ENCODE data around the gene SPSB1. TPM values are rescaled to one million over a fixed set of nuclear protein-coding genes. Genes with fewer than 3 reads are reported as not detected.

Gene SPSB1
- total and polyA plus RNA-seq, 2 experiments from 2014 or later, result 4.6 to 5.4 TPM

DNA sequence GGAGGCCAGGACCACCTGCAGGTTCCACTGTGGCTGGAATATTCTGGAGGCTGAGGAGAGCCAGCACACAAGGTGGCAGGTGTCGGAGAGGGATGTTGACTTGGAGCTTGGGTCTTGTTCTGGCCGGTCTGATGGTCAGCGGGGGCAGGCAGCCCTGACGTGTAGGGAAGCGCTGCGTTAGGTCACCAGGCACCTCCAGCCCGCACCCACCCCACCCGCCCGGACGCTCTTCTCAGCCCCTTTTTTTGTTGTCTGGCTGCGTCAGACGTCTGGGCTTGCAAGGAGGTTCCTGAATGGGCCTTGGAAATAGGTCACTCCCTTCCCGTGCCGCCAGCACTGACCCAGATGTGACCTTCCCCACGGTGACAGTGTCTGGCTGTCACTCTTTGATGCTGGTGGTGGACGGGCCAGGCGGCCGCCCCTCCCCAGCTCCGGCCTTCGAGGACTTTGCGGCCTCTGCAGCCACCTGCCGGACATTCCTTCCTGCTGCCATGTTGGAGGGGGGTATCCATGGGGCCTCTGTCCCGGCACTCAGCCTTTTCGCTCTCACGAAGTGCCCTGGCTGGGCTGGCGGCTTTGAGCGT, 30.1 kb downstream of the SPSB1 start:
- TF ChIP-seq, protein P1, sequence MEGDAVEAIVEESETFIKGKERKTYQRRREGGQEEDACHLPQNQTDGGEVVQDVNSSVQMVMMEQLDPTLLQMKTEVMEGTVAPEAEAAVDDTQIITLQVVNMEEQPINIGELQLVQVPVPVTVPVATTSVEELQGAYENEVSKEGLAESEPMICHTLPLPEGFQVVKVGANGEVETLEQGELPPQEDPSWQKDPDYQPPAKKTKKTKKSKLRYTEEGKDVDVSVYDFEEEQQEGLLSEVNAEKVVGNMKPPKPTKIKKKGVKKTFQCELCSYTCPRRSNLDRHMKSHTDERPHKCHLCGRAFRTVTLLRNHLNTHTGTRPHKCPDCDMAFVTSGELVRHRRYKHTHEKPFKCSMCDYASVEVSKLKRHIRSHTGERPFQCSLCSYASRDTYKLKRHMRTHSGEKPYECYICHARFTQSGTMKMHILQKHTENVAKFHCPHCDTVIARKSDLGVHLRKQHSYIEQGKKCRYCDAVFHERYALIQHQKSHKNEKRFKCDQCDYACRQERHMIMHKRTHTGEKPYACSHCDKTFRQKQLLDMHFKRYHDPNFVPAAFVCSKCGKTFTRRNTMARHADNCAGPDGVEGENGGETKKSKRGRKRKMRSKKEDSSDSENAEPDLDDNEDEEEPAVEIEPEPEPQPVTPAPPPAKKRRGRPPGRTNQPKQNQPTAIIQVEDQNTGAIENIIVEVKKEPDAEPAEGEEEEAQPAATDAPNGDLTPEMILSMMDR (IDR thresholded peaks at IDR 0.05; ENCODE audit: low read depth, low read length), result no peak
- DNase-seq (ENCODE audit: low read depth in 1 of 2, low spot score in 1 of 2), result peak in 1 of 2 donors; percentile 45
- H3K4me1 ChIP-seq (ENCODE audit: low read depth), result peaks cover 25% of the 10 kb centered on the region
- H3K9me3 ChIP-seq (ENCODE audit: low read depth), result no peaks in the 10 kb centered on the region
- no peak overlapping the region for H3K27ac ChIP-seq
- no peak overlapping the region for H3K4me3 ChIP-seq
- H3K36me3 ChIP-seq, result no peaks in the 10 kb centered on the region
- no peaks in the 10 kb centered on the region for H3K27me3 ChIP-seq

DNA sequence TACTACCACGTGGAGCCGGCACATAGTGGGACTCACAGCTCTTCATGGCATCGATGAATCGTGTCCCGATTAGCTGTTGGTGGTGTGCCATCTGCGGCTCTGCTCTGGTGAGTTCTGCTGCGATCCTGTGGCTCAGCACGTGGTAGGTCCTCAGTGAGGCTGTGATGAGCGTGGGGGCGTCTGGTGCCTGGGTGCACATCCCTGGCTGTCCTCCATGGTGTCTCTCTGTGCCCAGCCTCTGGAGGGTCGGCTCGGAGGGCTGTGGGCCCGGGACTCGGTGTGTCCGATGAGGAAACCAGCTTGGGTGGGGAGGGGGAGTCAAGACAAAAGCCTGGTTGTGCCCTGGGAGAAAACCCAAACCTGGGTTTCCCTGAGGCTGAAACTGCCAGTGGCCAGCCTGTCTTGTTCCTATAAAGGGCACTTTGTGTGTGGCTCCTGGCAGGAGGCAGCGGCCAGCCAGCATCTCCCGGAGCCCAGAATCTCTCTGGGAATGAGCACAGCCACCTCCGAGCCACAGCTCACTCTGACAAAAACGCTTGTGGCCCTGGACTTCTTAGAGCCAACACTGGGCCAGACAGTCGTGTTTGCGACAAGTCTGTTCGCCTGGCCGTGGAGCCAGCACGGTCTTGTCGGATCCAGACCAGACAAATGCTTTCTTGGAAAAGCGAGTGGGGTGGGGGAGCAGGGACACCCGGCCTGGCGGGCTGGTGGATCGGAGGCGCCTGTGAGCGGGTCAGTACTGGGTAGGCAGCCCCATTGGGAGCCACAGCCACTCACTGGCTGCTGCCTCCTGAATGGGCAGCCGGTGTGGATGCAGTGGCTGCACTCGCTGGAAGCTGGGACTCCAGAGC, 31.8 kb downstream of the SPSB1 start:
- H3K4me3 ChIP-seq, result no peak overlapping the region
- TF ChIP-seq, protein P1 (IDR thresholded peaks at IDR 0.05; ENCODE audit: low read depth, low read length), result no peak
- no peaks in the 10 kb centered on the region for H3K36me3 ChIP-seq
- no peak for DNase-seq (ENCODE audit: low read depth in 1 of 2, low spot score in 1 of 2)
- H3K9me3 ChIP-seq (ENCODE audit: low read depth), result no peaks in the 10 kb centered on the region
- no peaks in the 10 kb centered on the region for H3K27me3 ChIP-seq
- peaks cover 25% of the 10 kb centered on the region for H3K4me1 ChIP-seq (ENCODE audit: low read depth)
- no peak overlapping the region for H3K27ac ChIP-seq

DNA sequence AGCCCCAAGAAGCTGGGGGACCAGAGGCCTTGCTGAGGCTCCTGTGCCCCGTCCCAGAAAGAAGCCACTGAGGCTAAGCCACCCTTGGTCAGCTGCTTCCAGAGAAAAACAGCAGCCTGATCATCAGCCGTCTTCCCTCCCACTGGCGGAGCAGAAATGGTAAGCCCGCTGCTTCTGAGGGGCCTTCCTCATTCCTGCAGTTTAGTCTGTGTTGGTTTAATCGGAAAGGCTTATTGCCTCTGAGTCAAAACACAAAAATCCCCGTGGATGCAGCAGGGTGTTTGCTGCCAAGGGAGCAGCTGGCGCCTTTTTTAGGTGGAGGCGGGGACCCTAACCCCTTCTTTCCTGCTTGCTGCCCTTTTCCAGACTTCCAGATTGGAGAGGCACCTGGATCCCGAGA, 33.9 kb downstream of the SPSB1 start:
- peak in 1 of 2 donors; percentile 60 for DNase-seq (ENCODE audit: low read depth in 1 of 2, low spot score in 1 of 2)
- Histone ChIP-seq H3K27ac (no peak overlapping the region), H3K4me3 (no peak overlapping the region), H3K9me3 (ENCODE audit: low read depth) (no peaks in the 10 kb centered on the region), H3K36me3 (no peaks in the 10 kb centered on the region), H3K4me1 (ENCODE audit: low read depth) (peaks cover 11% of the 10 kb centered on the region), H3K27me3 (no peaks in the 10 kb centered on the region)
- TF ChIP-seq, protein P1 (IDR thresholded peaks at IDR 0.05; ENCODE audit: low read depth, low read length), result no peak

DNA sequence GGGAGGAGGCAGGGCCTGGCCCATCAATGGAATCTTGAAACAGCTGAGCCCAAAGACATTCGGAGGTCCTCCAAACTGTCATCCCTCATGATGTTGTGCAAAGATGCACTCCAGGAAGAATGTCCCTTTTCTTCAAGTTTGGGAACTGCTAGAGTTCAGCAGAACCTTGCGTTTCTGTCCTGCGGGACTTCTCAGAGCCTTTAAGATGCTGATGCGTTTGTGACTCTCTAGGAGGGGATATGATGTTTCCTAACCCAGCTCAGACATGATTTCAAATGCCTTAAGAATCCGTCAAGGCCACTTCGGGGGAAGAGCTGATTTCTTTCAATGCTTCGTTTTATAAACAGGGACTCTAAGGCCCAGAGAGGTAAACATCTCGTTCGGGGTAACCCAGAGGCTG, 35.5 kb downstream of the SPSB1 start:
- TF ChIP-seq, protein P1 (IDR thresholded peaks at IDR 0.05; ENCODE audit: low read depth, low read length), result no peak
- Histone ChIP-seq H3K27me3 (no peaks in the 10 kb centered on the region), H3K9me3 (ENCODE audit: low read depth) (no peaks in the 10 kb centered on the region), H3K27ac (no peak overlapping the region), H3K36me3 (no peaks in the 10 kb centered on the region), H3K4me1 (ENCODE audit: low read depth) (peaks cover under 1% of the 10 kb centered on the region), H3K4me3 (no peak overlapping the region)
- no peak for DNase-seq (ENCODE audit: low read depth in 1 of 2, low spot score in 1 of 2)

DNA sequence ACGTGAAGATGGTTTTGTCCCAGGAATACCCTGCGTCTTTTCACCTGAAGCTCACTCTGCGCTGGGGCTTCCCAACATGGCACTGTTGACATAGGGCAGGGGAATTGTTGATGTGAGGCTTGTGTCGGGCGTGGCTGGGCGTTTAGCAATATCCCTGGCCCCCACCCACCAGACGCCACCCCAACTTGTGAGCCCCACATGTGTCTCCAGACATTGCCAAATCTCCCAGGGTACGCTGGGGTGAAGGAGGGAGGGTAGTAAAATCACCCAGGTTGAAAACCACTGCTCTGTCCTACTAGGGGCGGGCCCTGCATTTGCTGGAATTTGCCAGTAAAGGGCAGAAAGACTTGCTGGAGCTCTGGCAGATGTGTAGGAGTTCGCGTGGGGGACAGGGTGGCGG, 36.0 kb downstream of the SPSB1 start:
- Histone ChIP-seq H3K27me3 (no peaks in the 10 kb centered on the region), H3K27ac (no peak overlapping the region), H3K4me3 (no peak overlapping the region), H3K36me3 (no peaks in the 10 kb centered on the region), H3K9me3 (ENCODE audit: low read depth) (no peaks in the 10 kb centered on the region), H3K4me1 (ENCODE audit: low read depth) (no peaks in the 10 kb centered on the region)
- TF ChIP-seq, protein P1 (IDR thresholded peaks at IDR 0.05; ENCODE audit: low read depth, low read length), result no peak
- no peak for DNase-seq (ENCODE audit: low read depth in 1 of 2, low spot score in 1 of 2)

Data from cardiac muscle cell (in vitro differentiated cells and primary cell).